SIG-M5 treated with dmso at 0.1 percent for 504 hours (cell line): ENCODE results near the gene VIPR2.
A peak's percentile ranks its signal among the peaks of the same experiment; 100 is the strongest.
"Not testable (repeated sequence)": the region's sequence is repeated elsewhere in the genome, so short reads cannot be mapped to it uniquely, and the experiment has no call there.

ENCODE experiments used
- DNase-seq: peaks from one replicate; lab custom pipeline; 2025; ENCODE audit not compliant: unreplicated experiment; lab: John Stamatoyannopoulos, UW

VIPR2 gene

GRCh38 chr7:159105832-159106811 lies 38.5 kb downstream of the VIPR2 start:
- DNase-seq, result no peak

GRCh38 chr7:159105066-159105780 lies 39.4 kb downstream of the VIPR2 start:
- no peak for DNase-seq

- no peak for DNase-seq
These were observed 40.3 kb downstream of the VIPR2 start for GRCh38 chr7:159104188-159104920.

- DNase-seq, result no peak
These were observed 41.1 kb downstream of the VIPR2 start for GRCh38 chr7:159103382-159104187.

- DNase-seq, result no peak
These were observed 41.8 kb downstream of the VIPR2 start for GRCh38 chr7:159102681-159103381.

GRCh38 chr7:159101661-159102091 lies 43.0 kb downstream of the VIPR2 start:
- not testable (repeated sequence) for DNase-seq

- not testable (repeated sequence) for DNase-seq
These were observed 43.6 kb downstream of the VIPR2 start for GRCh38 chr7:159101083-159101395.

GRCh38 chr7:159100281-159101082 lies 44.2 kb downstream of the VIPR2 start:
- not testable (repeated sequence) for DNase-seq

- DNase-seq, result no peak
These were observed 44.9 kb downstream of the VIPR2 start for GRCh38 chr7:159099711-159100231.

- DNase-seq, result no peak
These were observed 45.6 kb downstream of the VIPR2 start for GRCh38 chr7:159098811-159099655.

GRCh38 chr7:159098424-159098786 lies 46.3 kb downstream of the VIPR2 start:
- DNase-seq, result no peak

GRCh38 chr7:159097661-159098423 lies 46.8 kb downstream of the VIPR2 start:
- DNase-seq, result no peak

- peak; percentile 79 for DNase-seq
These were observed 47.7 kb downstream of the VIPR2 start for GRCh38 chr7:159096736-159097581.

- DNase-seq, result no peak
These were observed 48.7 kb downstream of the VIPR2 start for GRCh38 chr7:159095979-159096411.

GRCh38 chr7:159094919-159095915 lies 49.5 kb downstream of the VIPR2 start:
- no peak for DNase-seq
